Endothelial cell of umbilical vein (primary cell): Measurements from ENCODE around the gene RAMAC. TPM values are rescaled to one million over a fixed set of nuclear protein-coding genes. Genes with fewer than 3 reads are reported as not detected.

Source experiments
- BruUV-seq: library from RNA; stranded (reverse); fragments of 400-500 nt; replicated peaks from 2 replicates; lab custom pipeline; 2021; lab: Mats Ljungman, UMichigan
- CTCF ChIA-PET: fragments of 300-600, 350-600 bp; sonication (Branson Sonifier 250); formaldehyde crosslinking; loops from one replicate; lab custom pipeline; 2021; ENCODE audit warnings: antibody characterized with exemption, inconsistent platforms; lab: Charles Lee
- POLR2A ChIA-PET: fragments of 300-600, 350-600 bp; sonication (Branson Sonifier 250); formaldehyde crosslinking; loops from one replicate; lab custom pipeline; 2021; ENCODE audit warnings: antibody characterized with exemption, inconsistent platforms; lab: Charles Lee
- DNase-seq: peaks from one replicate; pipeline ENCODE4 v3.0.0-alpha.2; 2011; ENCODE audit warnings: low read depth, low spot score
- FAIRE-seq: peaks from 2 replicates; lab custom pipeline; 2011; peaks lifted over from hg19 to GRCh38; lab: Jason Lieb, UNC
- H2AFZ ChIP-seq: 2 replicates; pipeline ENCODE4 v1.6.0; 2012; ENCODE audit warnings: low read depth, low read length, control low read depth, inconsistent platforms
- H3K27ac ChIP-seq: 2 replicates; pipeline ENCODE4 v1.5.1; 2011; ENCODE audit warnings: low read depth, mild to moderate bottlenecking, control low read depth, low read length, moderate library complexity; ENCODE audit not compliant: insufficient read depth
- H3K27me3 ChIP-seq, 2 experiments: 2 replicates each; pipeline versions ENCODE4 v1.6.0 to v1.6.1; 2011; ENCODE audit warnings: low read length in 2 of 2, mixed read lengths in 1 of 2; ENCODE audit not compliant: control insufficient read depth in 2 of 2, insufficient read depth in 2 of 2
- H3K36me3 ChIP-seq, 2 experiments: 2 replicates in 1 of 2; 3 replicates in 1 of 2; pipeline ENCODE4 v1.5.1; 2011; ENCODE audit warnings: low read length in 2 of 2, mild to moderate bottlenecking in 1 of 2, moderate library complexity in 1 of 2; ENCODE audit not compliant: control insufficient read depth in 2 of 2, insufficient read depth in 2 of 2; ENCODE audit errors: extremely low read depth in 1 of 2
- H3K4me1 ChIP-seq: 3 replicates; pipeline ENCODE4 v1.5.1; 2011; ENCODE audit warnings: mild to moderate bottlenecking, low read length; ENCODE audit not compliant: control insufficient read depth, insufficient read depth; ENCODE audit errors: extremely low read depth
- H3K4me2 ChIP-seq: 2 replicates; pipeline ENCODE4 v1.6.1; 2011; ENCODE audit warnings: low read length, control low read depth, mixed read lengths; ENCODE audit not compliant: insufficient read depth
- H3K4me3 ChIP-seq, 3 experiments: fragments of 200-600 bp in 1 of 3; sonication (generic), shearing (Covaris generic) in 1 of 3; replicated peaks in 1 of 3; 2 replicates each; pipeline ENCODE4 v1.5.1; 2011 to 2016; ENCODE audit warnings: control low read depth in 3 of 3, low read length in 3 of 3, mild to moderate bottlenecking in 2 of 3, inconsistent platforms in 1 of 3, low read depth in 1 of 3, moderate library complexity in 1 of 3; ENCODE audit not compliant: insufficient read depth in 1 of 3
- H3K79me2 ChIP-seq: 2 replicates; pipeline ENCODE4 v1.6.0; 2012; ENCODE audit warnings: low read length, inconsistent platforms; ENCODE audit not compliant: control insufficient read depth, insufficient read depth
- H3K9ac ChIP-seq: replicated peaks from 2 replicates; pipeline ENCODE3; 2011; ENCODE audit warnings: low read length, control low read depth; ENCODE audit not compliant: insufficient read depth; ENCODE audit errors: extremely low read depth
- H3K9me1 ChIP-seq: replicated peaks from 3 replicates; pipeline ENCODE4 v1.6.0; 2011; ENCODE audit warnings: mild to moderate bottlenecking, low read length; ENCODE audit not compliant: control insufficient read depth, insufficient read depth; ENCODE audit errors: extremely low read depth
- H3K9me3 ChIP-seq: replicated peaks from 2 replicates; pipeline ENCODE4 v1.5.1; 2012; ENCODE audit warnings: low read length, inconsistent platforms; ENCODE audit not compliant: control insufficient read depth, insufficient read depth
- H4K20me1 ChIP-seq: replicated peaks from 2 replicates; pipeline ENCODE3; 2011; ENCODE audit warnings: mild to moderate bottlenecking, low read length; ENCODE audit not compliant: control insufficient read depth, insufficient read depth; ENCODE audit errors: extremely low read depth
- EZH2 ChIP-seq: IDR thresholded peaks from 2 replicates; pipeline ENCODE4 v1.6.1; 2012; ENCODE audit warnings: borderline replicate concordance, low read depth, mild to moderate bottlenecking, moderate library complexity, low read length, inconsistent platforms; ENCODE audit not compliant: severe bottlenecking
- FOS ChIP-seq: IDR thresholded peaks from 2 replicates; pipeline ENCODE4 v1.6.1; 2011; ENCODE audit warnings: mild to moderate bottlenecking, low read length, moderate library complexity, borderline replicate concordance; ENCODE audit not compliant: insufficient read depth
- GATA2 ChIP-seq: IDR thresholded peaks from 2 replicates; pipeline ENCODE4 v1.7.0; 2011; ENCODE audit warnings: low read depth, mild to moderate bottlenecking, moderate library complexity, mixed read lengths, low read length; ENCODE audit not compliant: insufficient read length, insufficient read depth
- JUN ChIP-seq: IDR thresholded peaks from 2 replicates; pipeline ENCODE4 v1.6.1; 2011; ENCODE audit warnings: borderline replicate concordance, low read depth; ENCODE audit not compliant: insufficient read length, insufficient read depth
- MYC ChIP-seq: IDR thresholded peaks from one replicate; pipeline ENCODE4 v1.6.1; 2011; ENCODE audit warnings: mild to moderate bottlenecking, low read depth, low read length
- POLR2A ChIP-seq: IDR thresholded peaks from 2 replicates; pipeline ENCODE4 v1.6.1; 2012; ENCODE audit warnings: low read depth, mild to moderate bottlenecking, control low read depth, low read length
- POLR2AphosphoS5 ChIP-seq: IDR thresholded peaks from 2 replicates; pipeline ENCODE4 v1.6.1; 2012; ENCODE audit warnings: low read depth, mild to moderate bottlenecking, control low read depth, low read length, moderate library complexity; ENCODE audit not compliant: insufficient read depth
- dilution Hi-C: fragments of 300-500 bp; cut with MboI; formaldehyde crosslinking; loops from one replicate; pipeline ENCODE4 v1.15.0; 2019; ENCODE audit warnings: low sequenced_read_pairs; ENCODE audit not compliant: extremely low pct_ligation_motif_present
- intact Hi-C: fragments of 100-400 bp; cut with micrococcal nuclease; formaldehyde crosslinking; loops from one replicate; pipeline ENCODE4 v1.10.0; 2022
- polyA plus RNA-seq, 4 experiments: library from polyadenylated mRNA; depleted of rRNA in 3 of 4; stranded (reverse) in 3 of 4; unstranded in 1 of 4; fragments of >200 nt; gene quantifications; 2 replicates each; pipeline versions ENCODE4 v1.2.1 to v1.2.3, GENCODE V29; 2011 to 2012; ENCODE audit warnings: missing spikeins in 1 of 4
- total RNA-seq: library from RNA; stranded (reverse); gene quantifications from 2 replicates; pipeline ENCODE4 v1.2.3, GENCODE V29; 2021
- TF ChIP-seq, protein P1 (sequence below), 2 donors: IDR thresholded peaks; 1 replicate in 1 of 2; 2 replicates in 1 of 2; pipeline ENCODE4 v1.5.1; 2011; ENCODE audit warnings: low read length in 2 of 2, mild to moderate bottlenecking in 2 of 2, moderate library complexity in 2 of 2, control low read depth in 1 of 2, inconsistent platforms in 1 of 2, low read depth in 1 of 2; ENCODE audit not compliant: insufficient read depth in 1 of 2; ENCODE audit errors: extremely low read depth in 1 of 2
- TF ChIP-seq, protein P2 (sequence below): IDR thresholded peaks from 2 replicates; pipeline ENCODE4 v1.6.1; 2011; ENCODE audit not compliant: insufficient read depth, insufficient read length

The RAMAC gene
- total and polyA plus RNA-seq, 2 donors (not counting 3 experiments of a cell fraction or from before 2014, with no cell fraction given) = 12.5 to 14.1 TPM

DNA sequence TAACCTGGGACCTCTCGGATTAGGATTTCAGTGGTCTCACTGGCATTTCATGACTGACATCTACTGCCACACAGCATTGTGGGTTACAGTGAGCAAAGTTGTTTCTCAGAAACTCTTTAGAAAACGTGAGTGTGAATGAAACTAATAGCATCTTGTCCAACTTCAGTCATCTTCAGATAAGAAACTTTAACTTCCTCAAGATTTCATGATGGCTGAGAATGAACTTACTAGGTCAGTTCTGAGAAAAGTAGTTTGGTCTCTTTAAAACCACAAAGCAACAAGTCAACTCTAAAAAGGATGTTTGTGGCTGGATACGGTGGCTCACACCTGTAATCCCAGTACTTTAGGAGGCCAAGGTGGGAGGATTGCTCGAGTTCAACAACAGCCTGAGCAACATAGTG is 19.3 kb upstream of the RAMAC start:
- Histone ChIP-seq H3K36me3 (no peaks in the 10 kb centered on the region), H3K9me1 (no peaks in the 10 kb centered on the region), H2AFZ (no peak overlapping the region), H3K79me2 (no peaks in the 10 kb centered on the region), H4K20me1 (no peaks in the 10 kb centered on the region), H3K4me2 (no peak overlapping the region), H3K9ac (no peak overlapping the region), H3K4me1 (no peaks in the 10 kb centered on the region), H3K9me3 (no peaks in the 10 kb centered on the region), H3K27ac (no peak overlapping the region), H3K27me3 (peaks cover 1 to 9% of the 10 kb centered on the region in 2 experiments), H3K4me3 (no peak overlapping the region)
- ChIA-PET CTCF (no interaction called here), POLR2A (no interaction called here)
- DNase-seq (no peak), FAIRE-seq (no peak)
- intact Hi-C loops = no loop called here
- BruUV-seq = no TSS peak
- dilution Hi-C loops = no loop called here
- no peak for TF ChIP-seq GATA2
- TF ChIP-seq JUN = no peak
- TF ChIP-seq FOS = no peak
- TF ChIP-seq MYC = no peak
- TF ChIP-seq, protein P1, sequence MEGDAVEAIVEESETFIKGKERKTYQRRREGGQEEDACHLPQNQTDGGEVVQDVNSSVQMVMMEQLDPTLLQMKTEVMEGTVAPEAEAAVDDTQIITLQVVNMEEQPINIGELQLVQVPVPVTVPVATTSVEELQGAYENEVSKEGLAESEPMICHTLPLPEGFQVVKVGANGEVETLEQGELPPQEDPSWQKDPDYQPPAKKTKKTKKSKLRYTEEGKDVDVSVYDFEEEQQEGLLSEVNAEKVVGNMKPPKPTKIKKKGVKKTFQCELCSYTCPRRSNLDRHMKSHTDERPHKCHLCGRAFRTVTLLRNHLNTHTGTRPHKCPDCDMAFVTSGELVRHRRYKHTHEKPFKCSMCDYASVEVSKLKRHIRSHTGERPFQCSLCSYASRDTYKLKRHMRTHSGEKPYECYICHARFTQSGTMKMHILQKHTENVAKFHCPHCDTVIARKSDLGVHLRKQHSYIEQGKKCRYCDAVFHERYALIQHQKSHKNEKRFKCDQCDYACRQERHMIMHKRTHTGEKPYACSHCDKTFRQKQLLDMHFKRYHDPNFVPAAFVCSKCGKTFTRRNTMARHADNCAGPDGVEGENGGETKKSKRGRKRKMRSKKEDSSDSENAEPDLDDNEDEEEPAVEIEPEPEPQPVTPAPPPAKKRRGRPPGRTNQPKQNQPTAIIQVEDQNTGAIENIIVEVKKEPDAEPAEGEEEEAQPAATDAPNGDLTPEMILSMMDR (IDR thresholded peaks at IDR 0.05; ENCODE audit: extremely low read depth in 1 of 2, insufficient read depth in 1 of 2, low read depth in 1 of 2, low read length in 2 of 2) = no peak
- TF ChIP-seq POLR2A = no peak
- TF ChIP-seq EZH2 = no peak
- TF ChIP-seq, protein P2, sequence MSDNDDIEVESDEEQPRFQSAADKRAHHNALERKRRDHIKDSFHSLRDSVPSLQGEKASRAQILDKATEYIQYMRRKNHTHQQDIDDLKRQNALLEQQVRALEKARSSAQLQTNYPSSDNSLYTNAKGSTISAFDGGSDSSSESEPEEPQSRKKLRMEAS = no peak
- TF ChIP-seq POLR2AphosphoS5 = no peak
